Peyer's patch (tissue), 4 donors: ENCODE results near the gene NCAPG2.

ENCODE experiments used
- POLR2A ChIP-seq, 2 donors: fragments of 450-650 bp; IDR thresholded peaks; one replicate each; pipeline ENCODE4 v1.5.1; 2017; ENCODE audit warnings: antibody characterized with exemption in 2 of 2, mild to moderate bottlenecking in 2 of 2, moderate library complexity in 2 of 2
- TF ChIP-seq, protein P1 (sequence below), 6 experiments: fragments of 450-650 bp in 4 of 6; fragments of 200-600 bp in 2 of 6; sonication (generic) in 1 of 6; IDR thresholded peaks; one replicate each; pipeline ENCODE4 v1.5.1; 2017 to 2019; ENCODE audit warnings: antibody characterized with exemption in 6 of 6, mild to moderate bottlenecking in 3 of 6, moderate library complexity in 1 of 6

DNA sequence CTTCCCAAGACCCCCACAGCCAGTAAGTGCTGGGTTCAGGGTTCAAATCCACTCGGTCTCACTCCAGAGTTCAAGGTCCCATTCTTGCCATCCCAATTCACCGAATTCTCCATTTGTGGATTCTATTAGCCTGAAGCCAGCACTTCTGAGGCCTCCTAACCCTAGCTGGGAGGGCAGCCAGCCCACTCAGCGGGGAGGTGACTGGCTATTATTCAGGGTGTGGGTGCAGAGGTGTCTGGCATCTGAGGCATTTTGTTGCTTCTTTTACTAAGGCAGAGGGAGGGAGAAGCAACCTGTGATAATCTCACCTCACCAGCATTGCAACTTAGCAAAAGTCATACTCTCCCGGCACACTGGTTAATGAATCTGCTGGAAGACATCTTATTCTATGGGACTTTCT is 108.3 kb downstream of the NCAPG2 start:
- TF ChIP-seq, protein P1, sequence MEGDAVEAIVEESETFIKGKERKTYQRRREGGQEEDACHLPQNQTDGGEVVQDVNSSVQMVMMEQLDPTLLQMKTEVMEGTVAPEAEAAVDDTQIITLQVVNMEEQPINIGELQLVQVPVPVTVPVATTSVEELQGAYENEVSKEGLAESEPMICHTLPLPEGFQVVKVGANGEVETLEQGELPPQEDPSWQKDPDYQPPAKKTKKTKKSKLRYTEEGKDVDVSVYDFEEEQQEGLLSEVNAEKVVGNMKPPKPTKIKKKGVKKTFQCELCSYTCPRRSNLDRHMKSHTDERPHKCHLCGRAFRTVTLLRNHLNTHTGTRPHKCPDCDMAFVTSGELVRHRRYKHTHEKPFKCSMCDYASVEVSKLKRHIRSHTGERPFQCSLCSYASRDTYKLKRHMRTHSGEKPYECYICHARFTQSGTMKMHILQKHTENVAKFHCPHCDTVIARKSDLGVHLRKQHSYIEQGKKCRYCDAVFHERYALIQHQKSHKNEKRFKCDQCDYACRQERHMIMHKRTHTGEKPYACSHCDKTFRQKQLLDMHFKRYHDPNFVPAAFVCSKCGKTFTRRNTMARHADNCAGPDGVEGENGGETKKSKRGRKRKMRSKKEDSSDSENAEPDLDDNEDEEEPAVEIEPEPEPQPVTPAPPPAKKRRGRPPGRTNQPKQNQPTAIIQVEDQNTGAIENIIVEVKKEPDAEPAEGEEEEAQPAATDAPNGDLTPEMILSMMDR (IDR thresholded peaks at IDR 0.05): no peak
- TF ChIP-seq POLR2A (IDR thresholded peaks at IDR 0.05): no peak
